Glutamatergic neuron (in vitro differentiated cells): Measurements from ENCODE around the gene LUZP4. TPM values are rescaled to one million over a fixed set of nuclear protein-coding genes. Genes with fewer than 3 reads are reported as not detected.

Source experiments
- DNase-seq: peaks from one replicate; pipeline ENCODE4 v3.0.0; 2022
- H3K27ac Mint-ChIP-seq: one replicate; pipeline ENCODE4 v1.8.0; 2020; ENCODE audit warnings: mild to moderate bottlenecking, mixed read lengths, inconsistent platforms; ENCODE audit not compliant: unreplicated experiment
- H3K27me3 Mint-ChIP-seq: one replicate; pipeline ENCODE4 v1.8.0; 2020; ENCODE audit warnings: mild to moderate bottlenecking, moderate library complexity, mixed read lengths, inconsistent platforms; ENCODE audit not compliant: unreplicated experiment
- H3K36me3 Mint-ChIP-seq: one replicate; pipeline ENCODE4 v1.8.0; 2020; ENCODE audit warnings: mild to moderate bottlenecking, mixed read lengths, inconsistent platforms; ENCODE audit not compliant: unreplicated experiment
- H3K4me1 Mint-ChIP-seq: one replicate; pipeline ENCODE4 v1.8.0; 2020; ENCODE audit warnings: mild to moderate bottlenecking, low read depth, mixed read lengths, inconsistent platforms; ENCODE audit not compliant: unreplicated experiment
- H3K4me3 Mint-ChIP-seq: one replicate; pipeline ENCODE4 v1.8.0; 2020; ENCODE audit warnings: mild to moderate bottlenecking, mixed read lengths, inconsistent platforms; ENCODE audit not compliant: unreplicated experiment
- H3K9me3 Mint-ChIP-seq: one replicate; pipeline ENCODE4 v1.8.0; 2020; ENCODE audit warnings: mild to moderate bottlenecking, moderate library complexity, mixed read lengths, inconsistent platforms; ENCODE audit not compliant: unreplicated experiment
- CTCF ChIP-seq: fragments of 200-600 bp; sonication (generic); IDR thresholded peaks from one replicate; pipeline ENCODE4 v1.5.0; 2021; ENCODE audit not compliant: partially characterized antibody, unreplicated experiment
- total RNA-seq: library from RNA; stranded (reverse); fragmentation: NEBNext Ultra II Directional; extraction: Animal tissue kit (Norgen Biotek cat#: 25700); gene quantifications from one replicate; pipeline ENCODE4 v1.2.1, GENCODE V29; 2021; ENCODE audit not compliant: unreplicated experiment

Gene LUZP4
- total RNA-seq, 1 donor from 2014 or later: not detected

DNA sequence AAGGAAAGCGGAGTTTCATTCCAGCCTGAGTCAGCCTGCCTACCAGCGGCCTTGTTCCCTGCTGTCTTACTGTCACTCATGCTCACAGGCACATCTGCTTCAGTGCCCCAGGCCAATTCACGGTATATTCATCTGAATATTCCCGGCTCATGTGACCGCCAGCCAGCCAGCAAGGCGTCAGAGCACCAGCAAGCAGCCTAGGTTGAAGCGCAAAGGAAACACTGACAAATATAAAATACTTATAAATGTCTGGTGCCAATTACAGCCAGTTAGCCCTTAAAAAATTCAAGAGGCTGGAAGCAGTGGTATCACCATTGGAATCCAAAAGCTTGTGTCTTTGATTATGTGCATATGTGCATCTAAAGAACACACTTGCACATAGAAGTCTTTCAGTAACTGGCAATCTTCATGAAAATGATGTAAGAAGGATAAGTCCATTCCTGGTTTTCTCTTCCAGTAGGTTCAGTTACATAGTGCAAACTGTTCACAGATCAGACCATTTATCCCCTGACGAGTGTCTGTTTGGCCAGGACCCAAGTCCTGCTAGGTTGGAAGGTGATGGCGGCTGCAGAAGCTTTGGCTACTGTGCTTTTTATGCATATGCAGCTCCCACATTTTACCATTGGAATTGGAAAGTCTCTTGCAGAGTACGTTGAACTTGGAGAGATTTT is 61.3 kb downstream of the LUZP4 start:
- Mint-ChIP-seq H3K36me3 (peaks cover 3% of the 10 kb centered on the region), H3K9me3 (no peaks in the 10 kb centered on the region), H3K4me1 (no peaks in the 10 kb centered on the region), H3K27me3 (no peaks in the 10 kb centered on the region), H3K4me3 (no peak overlapping the region), H3K27ac (no peak overlapping the region)
- no peak for DNase-seq
- TF ChIP-seq CTCF: no peak

DNA sequence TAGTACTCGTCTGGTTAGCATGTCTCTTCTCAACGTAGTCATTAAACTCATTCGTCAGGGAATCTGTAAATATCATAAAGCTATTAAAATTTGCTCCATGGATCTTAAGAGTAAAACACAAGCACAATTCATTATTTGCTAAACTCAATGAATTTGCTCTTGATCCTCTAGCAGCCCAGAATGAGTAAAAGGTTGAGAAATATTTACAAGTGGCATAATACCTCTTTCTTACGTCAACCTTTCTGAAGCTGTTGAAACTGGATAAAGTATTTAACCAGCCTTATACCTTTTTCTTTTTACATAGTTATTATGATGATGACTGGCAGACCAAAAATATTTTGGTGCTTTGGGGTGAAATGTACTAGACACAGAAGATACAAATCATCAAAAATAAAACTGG is 66.9 kb downstream of the LUZP4 start:
- Mint-ChIP-seq H3K27me3 (no peaks in the 10 kb centered on the region), H3K9me3 (no peaks in the 10 kb centered on the region), H3K36me3 (no peaks in the 10 kb centered on the region), H3K4me1 (no peaks in the 10 kb centered on the region), H3K4me3 (no peak overlapping the region), H3K27ac (no peak overlapping the region)
- DNase-seq: no peak
- no peak for TF ChIP-seq CTCF

Other genes starting within 250 kb of the LUZP4 start
- not detected for gene RBMXL3, start 100.3 kb upstream of the LUZP4 start, total RNA-seq
- 24.2 TPM for gene LRCH2, start 55.6 kb upstream of the LUZP4 start, total RNA-seq